ENCODE data around the gene TNRC18. TPM values are rescaled to one million over a fixed set of nuclear protein-coding genes. Genes with fewer than 3 reads are reported as not detected.

The TNRC18 gene
- total and polyA plus RNA-seq, 9 of the 15 experiments (the other 6 are each of a cell fraction or from before 2014, with no cell fraction given), result 0.03 to 43.2 (median 18.0) TPM

DNA sequence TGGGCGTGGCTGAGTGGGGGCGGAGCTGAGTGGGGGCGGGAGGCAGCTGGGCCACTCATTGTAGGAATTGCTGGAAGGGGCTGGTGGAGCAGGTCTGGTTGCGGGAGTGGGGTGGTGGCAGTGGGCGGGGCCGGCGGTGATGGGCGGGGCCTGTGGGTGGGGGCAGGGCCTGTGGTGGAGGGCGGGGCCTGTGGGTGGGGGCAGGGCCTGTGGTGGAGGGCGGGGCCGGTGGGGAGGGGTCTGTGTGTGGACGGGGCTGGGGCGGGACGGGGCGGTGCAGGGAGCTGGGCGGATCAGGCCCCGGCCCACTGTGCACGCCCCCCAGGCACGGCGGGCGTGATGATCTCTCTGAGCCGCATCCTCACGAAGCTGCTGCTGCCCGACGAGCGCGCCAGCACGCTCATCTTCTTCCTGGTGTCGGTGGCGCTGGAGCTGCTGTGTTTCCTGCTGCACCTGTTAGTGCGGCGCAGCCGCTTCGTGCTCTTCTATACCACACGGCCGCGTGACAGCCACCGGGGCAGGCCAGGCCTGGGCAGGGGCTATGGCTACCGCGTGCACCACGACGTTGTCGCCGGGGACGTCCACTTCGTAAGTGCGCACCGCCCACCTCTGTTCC is 126.9 kb downstream of the TNRC18 start (continued):
- TF ChIP-seq ZNF699 (CRISPR knock-in tag; IDR thresholded peaks at IDR 0.05; ENCODE audit: insufficient replicate concordance), result no peak
- TF ChIP-seq KAT7 (CRISPR knock-in tag; IDR thresholded peaks at IDR 0.05; ENCODE audit: borderline replicate concordance), result no peak
- no peak for TF ChIP-seq NR3C1 (CRISPR knock-in tag; IDR thresholded peaks at IDR 0.05)
- peak in 1 of 2 experiments; percentile 55; a peak in 2 of 4 replicates for TF ChIP-seq MAZ (CRISPR knock-in tag; conservative IDR thresholded peaks at IDR 0.05 in 1 of 2, IDR thresholded peaks at IDR 0.05 in 1 of 2)
- TF ChIP-seq TOE1 (IDR thresholded peaks at IDR 0.05; ENCODE audit: borderline replicate concordance), result no peak
- no peak for TF ChIP-seq TOE1 (CRISPR knock-in tag; IDR thresholded peaks at IDR 0.05; ENCODE audit: borderline replicate concordance, low read depth)
- no peak for TF ChIP-seq HMG20A (CRISPR knock-in tag; conservative IDR thresholded peaks at IDR 0.05)
- TF ChIP-seq HNRNPK (IDR thresholded peaks at IDR 0.05; ENCODE audit: low read depth, low read length, poor library complexity, severe bottlenecking), result no peak
- no peak for TF ChIP-seq JUN (IDR thresholded peaks at IDR 0.05; ENCODE audit: borderline replicate concordance, low read depth, low read length)
- TF ChIP-seq JUN (CRISPR knock-in tag; IDR thresholded peaks at IDR 0.05; ENCODE audit: borderline replicate concordance), result no peak
- no peak for TF ChIP-seq RB1 (IDR thresholded peaks at IDR 0.05; ENCODE audit: low read depth)
- no peak for TF ChIP-seq TARDBP (IDR thresholded peaks at IDR 0.05)
- TF ChIP-seq, protein P1, sequence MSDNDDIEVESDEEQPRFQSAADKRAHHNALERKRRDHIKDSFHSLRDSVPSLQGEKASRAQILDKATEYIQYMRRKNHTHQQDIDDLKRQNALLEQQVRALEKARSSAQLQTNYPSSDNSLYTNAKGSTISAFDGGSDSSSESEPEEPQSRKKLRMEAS (CRISPR knock-in tag; IDR thresholded peaks at IDR 0.05), result peak; percentile 71
- no peak for TF ChIP-seq CBX3 (IDR thresholded peaks at IDR 0.05; ENCODE audit: borderline replicate concordance in 1 of 2, low read length in 2 of 2)
- TF ChIP-seq SETDB1 (IDR thresholded peaks at IDR 0.05; ENCODE audit: low read length), result no peak
- no peak for TF ChIP-seq BCL6 (CRISPR knock-in tag; IDR thresholded peaks at IDR 0.05)
- no peak for TF ChIP-seq SRSF7 (optimal IDR thresholded peaks at IDR 0.05; ENCODE audit: low read depth, low read length)
- TF ChIP-seq, protein P2, sequence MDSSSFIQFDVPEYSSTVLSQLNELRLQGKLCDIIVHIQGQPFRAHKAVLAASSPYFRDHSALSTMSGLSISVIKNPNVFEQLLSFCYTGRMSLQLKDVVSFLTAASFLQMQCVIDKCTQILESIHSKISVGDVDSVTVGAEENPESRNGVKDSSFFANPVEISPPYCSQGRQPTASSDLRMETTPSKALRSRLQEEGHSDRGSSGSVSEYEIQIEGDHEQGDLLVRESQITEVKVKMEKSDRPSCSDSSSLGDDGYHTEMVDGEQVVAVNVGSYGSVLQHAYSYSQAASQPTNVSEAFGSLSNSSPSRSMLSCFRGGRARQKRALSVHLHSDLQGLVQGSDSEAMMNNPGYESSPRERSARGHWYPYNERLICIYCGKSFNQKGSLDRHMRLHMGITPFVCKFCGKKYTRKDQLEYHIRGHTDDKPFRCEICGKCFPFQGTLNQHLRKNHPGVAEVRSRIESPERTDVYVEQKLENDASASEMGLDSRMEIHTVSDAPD (CRISPR knock-in tag; IDR thresholded peaks at IDR 0.05), result no peak
- no peak for TF ChIP-seq RBM17 (IDR thresholded peaks at IDR 0.05; ENCODE audit: borderline replicate concordance, low read depth, low read length)
- no peak for TF ChIP-seq GABPB1 (CRISPR knock-in tag; IDR thresholded peaks at IDR 0.05)
- no peak for TF ChIP-seq ZEB2 (IDR thresholded peaks at IDR 0.05)
